ENCODE measurements around the gene HSBP1L1. TPM values are rescaled to one million over a fixed set of nuclear protein-coding genes. Genes with fewer than 3 reads are reported as not detected.

Gene HSBP1L1
- total and polyA plus RNA-seq, 2 experiments from 2014 or later: 1.8 to 3.7 TPM

DNA sequence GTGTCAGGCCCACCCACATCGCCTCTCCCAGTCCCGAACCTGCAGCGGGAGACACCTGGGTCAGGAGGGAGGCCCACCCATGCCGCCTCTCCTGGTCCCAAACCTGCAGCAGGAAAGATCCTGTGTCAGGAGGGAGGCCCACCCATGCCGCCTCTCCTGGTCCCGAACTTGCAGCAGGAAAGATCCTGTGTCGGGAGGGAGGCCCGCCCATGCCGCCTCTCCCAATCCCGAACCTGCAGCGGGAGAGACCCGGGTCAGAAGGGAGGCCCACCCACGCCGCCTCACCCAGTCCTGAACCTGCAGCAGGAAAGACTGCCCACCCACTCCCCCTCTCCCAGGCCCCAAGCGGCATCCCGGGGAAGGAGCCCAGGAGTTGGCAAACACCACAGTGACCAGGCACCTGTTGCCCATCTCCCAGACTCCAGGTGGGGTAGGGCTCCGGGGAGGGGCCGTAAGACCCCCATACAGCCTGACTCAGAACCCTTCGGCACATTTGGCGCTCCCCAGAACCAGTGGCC is 20.8 kb upstream of the HSBP1L1 start (continued):
- TF ChIP-seq, protein P1, sequence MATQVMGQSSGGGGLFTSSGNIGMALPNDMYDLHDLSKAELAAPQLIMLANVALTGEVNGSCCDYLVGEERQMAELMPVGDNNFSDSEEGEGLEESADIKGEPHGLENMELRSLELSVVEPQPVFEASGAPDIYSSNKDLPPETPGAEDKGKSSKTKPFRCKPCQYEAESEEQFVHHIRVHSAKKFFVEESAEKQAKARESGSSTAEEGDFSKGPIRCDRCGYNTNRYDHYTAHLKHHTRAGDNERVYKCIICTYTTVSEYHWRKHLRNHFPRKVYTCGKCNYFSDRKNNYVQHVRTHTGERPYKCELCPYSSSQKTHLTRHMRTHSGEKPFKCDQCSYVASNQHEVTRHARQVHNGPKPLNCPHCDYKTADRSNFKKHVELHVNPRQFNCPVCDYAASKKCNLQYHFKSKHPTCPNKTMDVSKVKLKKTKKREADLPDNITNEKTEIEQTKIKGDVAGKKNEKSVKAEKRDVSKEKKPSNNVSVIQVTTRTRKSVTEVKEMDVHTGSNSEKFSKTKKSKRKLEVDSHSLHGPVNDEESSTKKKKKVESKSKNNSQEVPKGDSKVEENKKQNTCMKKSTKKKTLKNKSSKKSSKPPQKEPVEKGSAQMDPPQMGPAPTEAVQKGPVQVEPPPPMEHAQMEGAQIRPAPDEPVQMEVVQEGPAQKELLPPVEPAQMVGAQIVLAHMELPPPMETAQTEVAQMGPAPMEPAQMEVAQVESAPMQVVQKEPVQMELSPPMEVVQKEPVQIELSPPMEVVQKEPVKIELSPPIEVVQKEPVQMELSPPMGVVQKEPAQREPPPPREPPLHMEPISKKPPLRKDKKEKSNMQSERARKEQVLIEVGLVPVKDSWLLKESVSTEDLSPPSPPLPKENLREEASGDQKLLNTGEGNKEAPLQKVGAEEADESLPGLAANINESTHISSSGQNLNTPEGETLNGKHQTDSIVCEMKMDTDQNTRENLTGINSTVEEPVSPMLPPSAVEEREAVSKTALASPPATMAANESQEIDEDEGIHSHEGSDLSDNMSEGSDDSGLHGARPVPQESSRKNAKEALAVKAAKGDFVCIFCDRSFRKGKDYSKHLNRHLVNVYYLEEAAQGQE (IDR thresholded peaks at IDR 0.05; ENCODE audit: unreplicated experiment): no peak
- TF ChIP-seq POLR2AphosphoS5 (IDR thresholded peaks at IDR 0.05; ENCODE audit: low read depth) (no peak), EZH2phosphoT487 (IDR thresholded peaks at IDR 0.05; ENCODE audit: unreplicated experiment) (no peak), ZNF331 (CRISPR knock-in tag; IDR thresholded peaks at IDR 0.05; ENCODE audit: low read depth) (no peak), EZH2 (IDR thresholded peaks at IDR 0.05; ENCODE audit: low read depth, unreplicated experiment) (no peak), JUNB (IDR thresholded peaks at IDR 0.05; ENCODE audit: unreplicated experiment) (no peak), CREB1 (CRISPR knock-in tag; IDR thresholded peaks at IDR 0.05; ENCODE audit: low read depth) (no peak)
- TF ChIP-seq, protein P2, sequence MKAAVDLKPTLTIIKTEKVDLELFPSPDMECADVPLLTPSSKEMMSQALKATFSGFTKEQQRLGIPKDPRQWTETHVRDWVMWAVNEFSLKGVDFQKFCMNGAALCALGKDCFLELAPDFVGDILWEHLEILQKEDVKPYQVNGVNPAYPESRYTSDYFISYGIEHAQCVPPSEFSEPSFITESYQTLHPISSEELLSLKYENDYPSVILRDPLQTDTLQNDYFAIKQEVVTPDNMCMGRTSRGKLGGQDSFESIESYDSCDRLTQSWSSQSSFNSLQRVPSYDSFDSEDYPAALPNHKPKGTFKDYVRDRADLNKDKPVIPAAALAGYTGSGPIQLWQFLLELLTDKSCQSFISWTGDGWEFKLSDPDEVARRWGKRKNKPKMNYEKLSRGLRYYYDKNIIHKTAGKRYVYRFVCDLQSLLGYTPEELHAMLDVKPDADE (IDR thresholded peaks at IDR 0.05): no peak
- TF ChIP-seq, protein P3, sequence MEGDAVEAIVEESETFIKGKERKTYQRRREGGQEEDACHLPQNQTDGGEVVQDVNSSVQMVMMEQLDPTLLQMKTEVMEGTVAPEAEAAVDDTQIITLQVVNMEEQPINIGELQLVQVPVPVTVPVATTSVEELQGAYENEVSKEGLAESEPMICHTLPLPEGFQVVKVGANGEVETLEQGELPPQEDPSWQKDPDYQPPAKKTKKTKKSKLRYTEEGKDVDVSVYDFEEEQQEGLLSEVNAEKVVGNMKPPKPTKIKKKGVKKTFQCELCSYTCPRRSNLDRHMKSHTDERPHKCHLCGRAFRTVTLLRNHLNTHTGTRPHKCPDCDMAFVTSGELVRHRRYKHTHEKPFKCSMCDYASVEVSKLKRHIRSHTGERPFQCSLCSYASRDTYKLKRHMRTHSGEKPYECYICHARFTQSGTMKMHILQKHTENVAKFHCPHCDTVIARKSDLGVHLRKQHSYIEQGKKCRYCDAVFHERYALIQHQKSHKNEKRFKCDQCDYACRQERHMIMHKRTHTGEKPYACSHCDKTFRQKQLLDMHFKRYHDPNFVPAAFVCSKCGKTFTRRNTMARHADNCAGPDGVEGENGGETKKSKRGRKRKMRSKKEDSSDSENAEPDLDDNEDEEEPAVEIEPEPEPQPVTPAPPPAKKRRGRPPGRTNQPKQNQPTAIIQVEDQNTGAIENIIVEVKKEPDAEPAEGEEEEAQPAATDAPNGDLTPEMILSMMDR (conservative IDR thresholded peaks at IDR 0.05; ENCODE audit: low read depth in 2 of 2): no peak

DNA sequence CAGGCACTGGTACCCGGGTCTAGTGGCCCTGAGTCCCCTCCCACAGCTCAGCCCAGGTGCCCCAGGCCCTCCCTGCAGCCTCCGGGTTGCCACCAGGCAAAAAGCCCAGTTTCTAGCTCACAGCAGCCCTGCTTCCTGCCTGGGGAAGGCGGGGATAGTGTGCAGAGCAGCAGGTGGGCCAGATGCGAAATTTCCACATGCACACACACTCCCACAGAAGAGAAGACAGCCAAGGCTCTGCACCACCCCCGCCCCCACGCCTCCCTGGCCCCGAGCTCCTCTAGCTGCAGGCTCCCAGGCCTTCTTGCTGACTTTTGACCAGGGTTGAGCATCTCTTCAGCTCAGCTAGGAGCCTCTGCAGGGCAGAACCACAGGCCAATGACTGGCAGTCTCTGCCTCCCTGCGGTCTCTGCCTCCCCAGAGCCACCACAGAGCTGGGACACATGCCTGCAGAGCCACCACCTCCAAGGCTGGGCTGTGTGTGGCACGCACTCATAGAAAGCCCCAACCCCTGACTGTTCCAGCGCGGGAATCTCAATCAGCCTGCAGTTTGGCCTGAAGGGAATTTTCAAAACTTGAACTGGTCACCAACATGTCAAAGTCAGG is 20.2 kb upstream of the HSBP1L1 start:
- Mint-ChIP-seq H3K4me1 (peaks cover 17% of the 10 kb centered on the region), H3K9me3 (no peaks in the 10 kb centered on the region), H3K27ac (no peak overlapping the region), H3K36me3 (ENCODE audit: low read depth) (no peaks in the 10 kb centered on the region; the same call in 1 of the 3 replicates), H3K27me3 (ENCODE audit: insufficient read depth, low read depth, poor library complexity) (peaks cover 8% of the 10 kb centered on the region), H3K4me3 (no peak overlapping the region)
- Histone ChIP-seq H3K79me2 (replicated peaks; ENCODE audit: insufficient read depth) (no peaks in the 10 kb centered on the region), H3K4me1 (ENCODE audit: insufficient read depth) (no peaks in the 10 kb centered on the region), H3K4me3 (no peak overlapping the region), H3K36me3 (ENCODE audit: insufficient read depth) (no peaks in the 10 kb centered on the region), H4K20me1 (replicated peaks; ENCODE audit: insufficient read depth) (peaks cover 1% of the 10 kb centered on the region; the same call in 1 of the 2 replicates), H3F3A (replicated peaks; ENCODE audit: low read depth) (no peaks in the 10 kb centered on the region), H3K27ac (ENCODE audit: low read depth) (no peak overlapping the region), H3K9me2 (ENCODE audit: insufficient read depth) (no peaks in the 10 kb centered on the region), H2AFZ (no peak overlapping the region), H3K27me3 (ENCODE audit: insufficient read depth) (peaks cover 2% of the 10 kb centered on the region), H3K4me2 (no peak overlapping the region)
- DNase-seq (ENCODE audit: low spot score): peak; percentile 31
- ATAC-seq: peak; percentile 46
- no peak for TF ChIP-seq POLR2AphosphoS5 (IDR thresholded peaks at IDR 0.05; ENCODE audit: low read depth)
- TF ChIP-seq, protein P4, sequence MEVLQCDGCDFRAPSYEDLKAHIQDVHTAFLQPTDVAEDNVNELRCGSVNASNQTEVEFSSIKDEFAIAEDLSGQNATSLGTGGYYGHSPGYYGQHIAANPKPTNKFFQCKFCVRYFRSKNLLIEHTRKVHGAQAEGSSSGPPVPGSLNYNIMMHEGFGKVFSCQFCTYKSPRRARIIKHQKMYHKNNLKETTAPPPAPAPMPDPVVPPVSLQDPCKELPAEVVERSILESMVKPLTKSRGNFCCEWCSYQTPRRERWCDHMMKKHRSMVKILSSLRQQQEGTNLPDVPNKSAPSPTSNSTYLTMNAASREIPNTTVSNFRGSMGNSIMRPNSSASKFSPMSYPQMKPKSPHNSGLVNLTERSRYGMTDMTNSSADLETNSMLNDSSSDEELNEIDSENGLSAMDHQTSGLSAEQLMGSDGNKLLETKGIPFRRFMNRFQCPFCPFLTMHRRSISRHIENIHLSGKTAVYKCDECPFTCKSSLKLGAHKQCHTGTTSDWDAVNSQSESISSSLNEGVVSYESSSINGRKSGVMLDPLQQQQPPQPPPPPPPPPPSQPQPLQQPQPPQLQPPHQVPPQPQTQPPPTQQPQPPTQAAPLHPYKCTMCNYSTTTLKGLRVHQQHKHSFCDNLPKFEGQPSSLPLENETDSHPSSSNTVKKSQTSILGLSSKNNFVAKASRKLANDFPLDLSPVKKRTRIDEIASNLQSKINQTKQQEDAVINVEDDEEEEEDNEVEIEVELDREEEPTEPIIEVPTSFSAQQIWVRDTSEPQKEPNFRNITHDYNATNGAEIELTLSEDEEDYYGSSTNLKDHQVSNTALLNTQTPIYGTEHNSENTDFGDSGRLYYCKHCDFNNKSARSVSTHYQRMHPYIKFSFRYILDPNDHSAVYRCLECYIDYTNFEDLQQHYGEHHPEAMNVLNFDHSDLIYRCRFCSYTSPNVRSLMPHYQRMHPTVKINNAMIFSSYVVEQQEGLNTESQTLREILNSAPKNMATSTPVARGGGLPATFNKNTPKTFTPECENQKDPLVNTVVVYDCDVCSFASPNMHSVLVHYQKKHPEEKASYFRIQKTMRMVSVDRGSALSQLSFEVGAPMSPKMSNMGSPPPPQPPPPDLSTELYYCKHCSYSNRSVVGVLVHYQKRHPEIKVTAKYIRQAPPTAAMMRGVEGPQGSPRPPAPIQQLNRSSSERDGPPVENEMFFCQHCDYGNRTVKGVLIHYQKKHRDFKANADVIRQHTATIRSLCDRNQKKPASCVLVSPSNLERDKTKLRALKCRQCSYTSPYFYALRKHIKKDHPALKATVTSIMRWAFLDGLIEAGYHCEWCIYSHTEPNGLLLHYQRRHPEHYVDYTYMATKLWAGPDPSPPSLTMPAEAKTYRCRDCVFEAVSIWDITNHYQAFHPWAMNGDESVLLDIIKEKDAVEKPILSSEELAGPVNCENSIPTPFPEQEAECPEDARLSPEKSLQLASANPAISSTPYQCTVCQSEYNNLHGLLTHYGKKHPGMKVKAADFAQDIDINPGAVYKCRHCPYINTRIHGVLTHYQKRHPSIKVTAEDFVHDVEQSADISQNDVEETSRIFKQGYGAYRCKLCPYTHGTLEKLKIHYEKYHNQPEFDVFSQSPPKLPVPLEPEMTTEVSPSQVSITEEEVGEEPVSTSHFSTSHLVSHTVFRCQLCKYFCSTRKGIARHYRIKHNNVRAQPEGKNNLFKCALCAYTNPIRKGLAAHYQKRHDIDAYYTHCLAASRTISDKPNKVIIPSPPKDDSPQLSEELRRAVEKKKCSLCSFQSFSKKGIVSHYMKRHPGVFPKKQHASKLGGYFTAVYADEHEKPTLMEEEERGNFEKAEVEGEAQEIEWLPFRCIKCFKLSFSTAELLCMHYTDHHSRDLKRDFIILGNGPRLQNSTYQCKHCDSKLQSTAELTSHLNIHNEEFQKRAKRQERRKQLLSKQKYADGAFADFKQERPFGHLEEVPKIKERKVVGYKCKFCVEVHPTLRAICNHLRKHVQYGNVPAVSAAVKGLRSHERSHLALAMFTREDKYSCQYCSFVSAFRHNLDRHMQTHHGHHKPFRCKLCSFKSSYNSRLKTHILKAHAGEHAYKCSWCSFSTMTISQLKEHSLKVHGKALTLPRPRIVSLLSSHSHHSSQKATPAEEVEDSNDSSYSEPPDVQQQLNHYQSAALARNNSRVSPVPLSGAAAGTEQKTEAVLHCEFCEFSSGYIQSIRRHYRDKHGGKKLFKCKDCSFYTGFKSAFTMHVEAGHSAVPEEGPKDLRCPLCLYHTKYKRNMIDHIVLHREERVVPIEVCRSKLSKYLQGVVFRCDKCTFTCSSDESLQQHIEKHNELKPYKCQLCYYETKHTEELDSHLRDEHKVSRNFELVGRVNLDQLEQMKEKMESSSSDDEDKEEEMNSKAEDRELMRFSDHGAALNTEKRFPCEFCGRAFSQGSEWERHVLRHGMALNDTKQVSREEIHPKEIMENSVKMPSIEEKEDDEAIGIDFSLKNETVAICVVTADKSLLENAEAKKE (CRISPR knock-in tag; IDR thresholded peaks at IDR 0.05): no peak
- TF ChIP-seq ZNF331 (CRISPR knock-in tag; IDR thresholded peaks at IDR 0.05; ENCODE audit: low read depth): no peak

Measured in GM23338 (cell line).